GM19372 (cell line): Measurements from ENCODE around the gene HEG1.
"Not testable (repeated sequence)": the region's sequence is repeated elsewhere in the genome, so short reads cannot be mapped to it uniquely, and the experiment has no call there.

ENCODE experiments used
- ATAC-seq: cut with Tn5 transposase; IDR thresholded peaks from one replicate; pipeline ENCODE4 v1.9.1; 2021; ENCODE audit warnings: mild to moderate bottlenecking, low read depth, moderate library complexity; ENCODE audit not compliant: unreplicated experiment

The HEG1 gene

DNA sequence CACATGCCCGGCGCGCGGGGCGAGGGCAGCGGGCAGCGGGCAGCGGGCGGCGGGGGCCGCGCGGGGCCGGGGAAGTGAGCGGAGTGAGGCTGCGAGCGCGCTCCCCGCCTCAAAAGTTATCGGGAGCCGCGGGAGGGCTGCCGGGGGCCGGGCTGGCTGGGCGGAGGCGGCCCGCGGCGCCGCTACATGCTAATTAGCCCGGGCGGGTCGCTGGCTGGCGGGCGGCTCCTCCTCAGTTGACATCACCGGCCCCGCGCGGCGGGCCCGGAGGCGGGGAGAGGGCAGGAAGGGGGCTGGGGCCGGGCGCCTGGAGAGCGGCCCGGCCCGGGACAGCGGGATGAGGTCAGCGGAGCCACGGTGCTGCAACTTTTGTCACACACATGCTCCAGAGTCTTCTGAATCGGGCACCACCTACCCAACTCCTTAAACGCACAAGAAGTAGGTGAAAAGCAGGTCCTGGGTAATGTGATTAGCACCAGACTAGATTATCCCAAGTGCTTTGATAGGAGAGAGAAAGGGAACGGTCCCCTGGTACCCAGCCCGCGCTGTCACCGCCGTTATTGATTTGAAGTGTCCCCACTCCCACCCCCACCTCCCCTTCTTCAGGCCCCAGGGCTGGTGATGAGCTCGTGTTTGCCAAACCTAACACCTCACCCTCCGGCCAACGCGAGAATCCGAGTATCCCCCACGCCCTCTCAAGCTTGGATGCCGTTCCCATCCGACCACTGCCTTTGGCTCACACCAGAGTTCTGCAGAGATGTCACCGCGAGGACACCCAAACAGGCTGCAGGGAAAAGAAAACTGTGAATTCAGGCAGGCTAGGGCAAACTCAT is at the start of gene HEG1:
Gene HEG1 (minus strand): TSS at position 85 of the 833 bp plus-strand sequence. CDS start 107 bp downstream, outside the sequence.
- ATAC-seq = peak; percentile 70

DNA sequence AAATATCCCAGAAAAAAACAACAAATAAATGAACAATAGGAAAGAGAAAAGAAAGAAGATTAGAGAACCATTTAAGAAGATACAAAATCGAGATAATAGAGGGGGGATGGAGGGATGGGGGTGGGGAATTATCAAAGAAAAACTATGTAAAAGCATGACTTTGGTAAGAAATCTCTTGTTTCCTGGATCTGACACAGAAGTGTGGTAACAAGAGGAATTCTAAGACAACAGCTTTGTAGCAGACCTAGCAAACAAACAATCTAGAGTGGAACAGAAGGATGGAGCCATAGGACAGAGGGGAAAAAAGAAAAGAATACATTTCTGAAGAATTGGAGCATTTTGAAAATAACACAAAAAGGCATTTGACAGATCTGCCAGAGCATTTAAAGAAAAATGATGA is 49.3 kb upstream of the HEG1 start:
- no peak for ATAC-seq

GRCh38 chr3:125104639-125105038 is 48.8 kb upstream of the HEG1 start:
- ATAC-seq = no peak

GRCh38 chr3:125103406-125103805 is 47.6 kb upstream of the HEG1 start:
- no peak for ATAC-seq

DNA sequence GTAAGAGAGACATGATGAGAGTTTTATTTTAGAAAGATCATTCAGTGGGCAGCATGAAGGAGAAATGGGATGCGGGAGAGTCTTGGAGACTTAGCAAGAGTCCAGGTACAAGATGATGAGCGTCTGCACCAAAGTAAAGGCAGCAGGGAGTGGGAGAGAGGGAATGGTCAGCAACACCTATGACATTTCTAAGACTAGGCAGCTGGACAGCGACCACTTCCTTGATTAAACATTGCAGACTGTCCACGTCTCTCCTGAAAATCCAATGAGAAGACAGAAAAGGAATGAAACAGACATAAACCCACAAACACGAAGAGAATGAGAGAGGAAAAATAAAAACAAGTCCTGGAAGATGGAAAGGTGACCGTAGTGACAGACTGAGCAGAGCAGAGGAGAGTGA is 46.7 kb upstream of the HEG1 start:
- no peak for ATAC-seq

DNA sequence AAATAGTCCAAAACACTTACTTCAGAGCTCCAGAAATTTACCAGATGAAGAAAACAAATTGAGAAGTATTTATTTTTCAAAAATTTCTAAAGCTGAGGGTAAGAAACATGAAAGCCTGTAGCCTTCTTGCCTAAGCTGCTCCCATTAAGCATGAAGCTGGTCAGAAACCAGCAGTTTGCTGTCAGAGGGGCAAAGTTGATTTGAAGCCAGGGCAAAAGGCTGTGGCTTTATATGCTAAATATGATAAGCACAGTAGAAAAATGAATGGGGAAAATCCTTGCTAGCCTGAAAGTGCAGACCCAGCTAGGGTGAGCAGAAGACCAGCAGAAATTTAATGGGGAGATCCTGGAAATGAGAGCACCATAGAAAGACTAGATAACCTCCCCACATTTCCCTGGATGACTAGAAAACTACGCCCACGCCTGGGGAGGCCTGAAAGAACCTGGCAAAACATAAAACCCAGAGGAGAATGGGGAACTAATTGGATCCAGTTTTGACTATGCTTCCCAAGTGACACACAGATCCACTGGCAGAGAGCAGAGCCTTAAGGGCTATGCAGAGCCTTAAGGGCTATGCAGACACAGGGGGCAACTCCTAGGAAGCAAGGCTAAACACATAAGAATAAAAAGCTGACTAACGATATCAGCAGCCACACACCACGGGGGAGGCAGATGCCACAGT is 43.0 kb upstream of the HEG1 start:
- ATAC-seq = no peak

- no peak for ATAC-seq
Observed at GRCh38 chr3:125090649-125091048, 34.9 kb upstream of the HEG1 start.

DNA sequence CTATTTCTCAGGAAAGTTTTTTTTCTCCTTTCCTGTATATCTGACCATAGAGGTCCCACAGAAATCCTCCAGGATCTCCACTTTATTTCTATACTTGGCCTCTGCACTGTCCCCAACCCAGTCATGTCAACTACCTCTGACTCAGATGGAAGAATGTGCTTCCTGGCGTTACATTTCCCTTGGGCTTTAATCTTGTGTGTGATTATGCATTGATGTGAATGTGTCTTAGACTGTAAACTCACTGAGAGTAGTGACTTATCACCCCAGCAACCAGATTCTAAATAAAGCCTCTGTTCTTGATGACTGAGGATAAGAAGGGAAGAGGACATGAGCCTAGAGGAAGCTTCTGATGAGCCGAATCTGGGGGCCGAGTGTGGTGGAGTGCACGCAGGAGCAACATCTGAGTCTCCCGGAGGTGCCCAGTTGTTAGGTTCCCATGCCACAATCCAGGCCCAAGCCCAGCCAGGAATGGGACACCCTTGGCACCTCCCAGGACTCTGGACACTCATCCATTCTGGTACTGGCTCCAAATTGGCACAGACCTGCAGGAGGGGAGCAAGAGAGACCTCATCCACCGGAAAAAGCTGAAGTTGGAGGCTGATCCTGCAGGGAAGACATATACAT is 32.1 kb upstream of the HEG1 start:
- ATAC-seq = no peak

- ATAC-seq = no peak
Observed at GRCh38 chr3:125085166-125085565, 29.4 kb upstream of the HEG1 start.

GRCh38 chr3:125083776-125084175 is 28.0 kb upstream of the HEG1 start:
- ATAC-seq = no peak

GRCh38 chr3:125082339-125082738 is 26.5 kb upstream of the HEG1 start:
- not testable (repeated sequence) for ATAC-seq

DNA sequence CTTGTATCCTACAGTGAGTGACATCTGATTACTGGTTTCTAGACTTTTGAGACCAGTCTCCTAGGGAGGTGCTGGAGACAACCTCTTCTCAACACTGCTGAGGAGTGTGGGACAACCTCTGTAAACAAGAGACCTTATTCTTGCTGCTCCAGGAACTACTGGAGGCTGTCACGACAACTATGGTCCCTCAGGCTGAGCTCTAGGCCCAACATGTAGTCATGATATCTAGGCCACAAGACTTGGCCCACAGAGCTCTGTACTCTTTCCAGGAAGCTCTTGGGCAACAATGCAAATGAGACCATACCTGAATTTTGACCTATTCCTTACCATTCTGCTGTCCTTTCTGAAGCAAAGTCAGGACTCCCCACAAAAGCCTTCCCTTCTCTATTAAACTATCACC is 24.3 kb upstream of the HEG1 start:
- no peak for ATAC-seq

GRCh38 chr3:125079675-125080045 is 23.9 kb upstream of the HEG1 start:
- no peak for ATAC-seq

DNA sequence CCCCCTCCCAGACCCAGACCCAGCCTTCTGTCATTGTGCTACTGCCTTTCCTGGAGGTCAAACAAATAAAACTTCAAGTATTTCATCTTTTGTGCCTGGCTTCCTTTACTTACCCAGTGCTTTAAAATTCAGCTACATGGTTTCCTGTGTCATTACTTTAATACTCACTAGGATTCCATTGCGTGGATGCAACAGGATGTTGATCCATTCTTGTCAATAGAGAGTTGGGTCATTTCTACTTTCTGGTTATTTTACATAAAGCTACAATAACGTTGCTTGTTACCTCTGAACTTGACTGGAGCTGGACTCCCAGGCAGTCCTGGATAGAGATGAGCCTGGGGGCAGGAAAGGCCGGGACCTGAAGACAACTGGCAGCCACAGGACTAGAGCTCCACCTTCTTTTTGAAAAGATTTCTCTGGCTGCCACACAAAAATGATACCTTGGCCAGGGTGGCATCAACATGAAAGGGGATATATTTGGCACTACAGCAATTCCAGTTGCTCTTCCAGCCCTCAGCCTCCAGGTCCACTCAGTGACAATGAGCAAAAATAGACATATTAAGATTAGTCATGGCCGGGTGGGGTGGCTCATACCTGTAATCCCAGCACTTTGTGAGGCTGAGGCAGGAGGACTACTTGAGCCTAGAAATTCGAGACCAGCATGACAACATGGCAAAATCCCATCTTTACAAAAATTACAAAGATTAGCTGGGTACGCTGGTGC is 23.3 kb upstream of the HEG1 start:
- no peak for ATAC-seq

DNA sequence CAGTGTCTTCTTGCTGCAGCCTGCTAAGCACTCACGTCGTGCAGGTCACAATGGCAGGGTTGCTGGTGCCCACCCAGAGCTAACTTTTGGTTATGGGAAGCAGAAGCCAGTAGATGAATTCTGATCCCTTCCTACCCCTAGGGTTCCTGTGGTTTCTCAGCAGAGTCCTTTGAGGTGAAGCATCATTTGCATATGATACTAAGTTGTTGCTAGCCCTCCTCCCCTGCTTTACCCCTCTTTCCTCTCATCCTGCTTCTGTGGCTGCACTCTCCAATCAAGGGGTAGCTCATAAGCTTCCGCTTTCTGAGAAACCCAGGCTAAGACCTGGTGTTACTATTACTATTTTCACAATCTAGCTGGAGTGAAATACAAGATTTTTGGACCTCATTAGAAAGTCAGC is 22.1 kb upstream of the HEG1 start:
- no peak for ATAC-seq

DNA sequence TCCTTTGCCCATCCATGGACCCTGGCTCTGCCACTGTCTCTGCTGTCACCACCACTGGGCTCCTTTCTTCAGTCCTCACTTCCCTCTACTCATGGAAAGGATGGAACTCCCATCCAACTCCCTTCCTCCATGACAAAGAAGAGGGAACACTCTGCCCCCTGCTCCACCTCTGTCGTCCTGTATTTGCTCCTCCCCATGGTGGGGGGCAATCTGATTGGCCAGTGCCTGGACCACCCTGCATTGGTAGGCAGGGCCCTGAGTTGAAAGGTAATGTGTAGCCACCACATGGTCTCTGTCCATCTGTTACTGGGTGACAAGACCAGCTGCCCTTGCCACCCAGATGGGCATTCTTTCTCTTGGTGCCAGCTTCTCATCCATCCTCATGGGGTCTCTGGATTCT is 20.7 kb upstream of the HEG1 start:
- no peak for ATAC-seq

GRCh38 chr3:125075738-125076137 is 19.9 kb upstream of the HEG1 start:
- no peak for ATAC-seq

- no peak for ATAC-seq
Observed at GRCh38 chr3:125073390-125073905, 17.7 kb upstream of the HEG1 start.

DNA sequence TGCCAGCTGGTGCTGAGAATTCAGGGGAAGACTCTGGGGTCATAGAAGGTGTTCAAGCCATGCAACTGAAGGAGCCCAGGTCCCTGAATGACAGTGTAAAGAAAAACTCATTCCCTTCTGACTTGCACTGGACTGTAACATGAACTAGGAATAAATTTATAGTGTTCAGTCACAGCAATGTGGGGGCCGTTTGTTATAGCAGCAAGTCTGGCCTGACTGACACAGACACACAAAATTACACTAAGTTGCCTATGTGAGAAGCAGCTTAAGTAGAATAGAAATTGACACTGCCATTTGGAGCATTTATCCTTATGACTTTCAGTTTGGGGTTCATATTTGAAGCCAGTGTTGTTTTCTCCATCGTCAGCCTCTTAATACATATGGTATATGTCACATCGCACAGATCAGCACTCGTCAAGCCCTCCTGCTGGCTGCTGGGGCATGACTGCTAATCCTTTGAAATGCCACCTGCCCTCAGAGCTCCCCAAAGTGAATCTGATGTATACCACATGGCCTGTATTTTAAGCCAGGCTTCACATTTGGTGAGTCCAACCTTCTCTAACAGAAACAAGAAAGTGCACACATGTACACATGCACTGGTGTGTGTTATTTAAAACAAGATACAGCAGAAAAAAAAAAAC is 17.1 kb upstream of the HEG1 start:
- ATAC-seq = no peak

- no peak for ATAC-seq
Observed at GRCh38 chr3:125072301-125072700, 16.5 kb upstream of the HEG1 start.
